Smooth muscle cell (in vitro differentiated cells): ENCODE results near the gene TAS2R41. TPM values are rescaled to one million over a fixed set of nuclear protein-coding genes. Genes with fewer than 3 reads are reported as not detected.

Experiments
- DNase-seq: peaks from one replicate; lab custom pipeline; 2025; ENCODE audit not compliant: unreplicated experiment; lab: John Stamatoyannopoulos, UW
- H2AFZ ChIP-seq: fragments of 200-600 bp; sonication (generic); 2 replicates; pipeline ENCODE4 v1.6.0; 2016; ENCODE audit warnings: antibody characterized with exemption, low read depth, mild to moderate bottlenecking
- H3F3A ChIP-seq: fragments of 200-600 bp; sonication (generic); 2 replicates; pipeline ENCODE4 v1.6.0; 2017; ENCODE audit warnings: antibody characterized with exemption, low read depth
- H3K27ac ChIP-seq: fragments of 200-600 bp; sonication (generic); 2 replicates; pipeline ENCODE4 v1.5.1; 2016; ENCODE audit warnings: low read depth, mild to moderate bottlenecking
- H3K27me3 ChIP-seq: fragments of 200-600 bp; sonication (generic); 2 replicates; pipeline ENCODE4 v1.6.1; 2016; ENCODE audit warnings: low read depth, mild to moderate bottlenecking
- H3K36me3 ChIP-seq: fragments of 200-600 bp; sonication (generic); 2 replicates; pipeline ENCODE4 v1.5.1; 2016; ENCODE audit warnings: low read depth
- H3K4me1 ChIP-seq: fragments of 200-600 bp; sonication (generic); 2 replicates; pipeline ENCODE4 v1.5.1; 2016; ENCODE audit warnings: low read depth
- H3K4me2 ChIP-seq: fragments of 200-600 bp; sonication (generic); 2 replicates; pipeline ENCODE4 v1.6.0; 2016; ENCODE audit warnings: mild to moderate bottlenecking
- H3K4me3 ChIP-seq: fragments of 200-600 bp; sonication (generic); 2 replicates; pipeline ENCODE4 v1.5.1; 2016; ENCODE audit warnings: mild to moderate bottlenecking
- H3K79me2 ChIP-seq: fragments of 200-600 bp; sonication (generic); 2 replicates; pipeline ENCODE4 v1.6.0; 2016; ENCODE audit warnings: low read depth, mild to moderate bottlenecking
- H3K9ac ChIP-seq: fragments of 200-600 bp; sonication (generic); 2 replicates; pipeline ENCODE4 v1.6.0; 2016; ENCODE audit warnings: low read depth
- H3K9me3 ChIP-seq: fragments of 200-600 bp; sonication (generic); replicated peaks from 2 replicates; pipeline ENCODE4 v1.5.1; 2016; ENCODE audit warnings: low read depth
- H4K20me1 ChIP-seq: fragments of 200-600 bp; sonication (generic); 2 replicates; pipeline ENCODE4 v1.6.0; 2016; ENCODE audit warnings: low read depth
- CTCF ChIP-seq: fragments of 200-600 bp; sonication (generic); IDR thresholded peaks from 2 replicates; pipeline ENCODE4 v1.5.1; 2017; ENCODE audit warnings: borderline replicate concordance, mild to moderate bottlenecking, antibody characterized with exemption; ENCODE audit not compliant: insufficient read depth, poor library complexity, severe bottlenecking
- WGBS: methylation state at CpG from one replicate; pipeline ENCODE4 v1.1.7; 2016; ENCODE audit warnings: low lambda C conversion rate; 5-methylcytosine and 5-hydroxymethylcytosine counted together
- polyA plus RNA-seq: library from polyadenylated mRNA; unstranded; fragments of >200 nt; fragmentation: Nextera tagmentation; extraction: Ambion mirVana; gene quantifications from 2 replicates; pipeline ENCODE4 v1.2.1, GENCODE V29; 2016
- total RNA-seq: library from RNA; depleted of rRNA; stranded (reverse); fragments of >200 nt; gene quantifications from 2 replicates; pipeline ENCODE4 v1.2.3, GENCODE V29; 2014

TAS2R41 gene
- total and polyA plus RNA-seq, 2 experiments from 2014 or later: not detected

DNA sequence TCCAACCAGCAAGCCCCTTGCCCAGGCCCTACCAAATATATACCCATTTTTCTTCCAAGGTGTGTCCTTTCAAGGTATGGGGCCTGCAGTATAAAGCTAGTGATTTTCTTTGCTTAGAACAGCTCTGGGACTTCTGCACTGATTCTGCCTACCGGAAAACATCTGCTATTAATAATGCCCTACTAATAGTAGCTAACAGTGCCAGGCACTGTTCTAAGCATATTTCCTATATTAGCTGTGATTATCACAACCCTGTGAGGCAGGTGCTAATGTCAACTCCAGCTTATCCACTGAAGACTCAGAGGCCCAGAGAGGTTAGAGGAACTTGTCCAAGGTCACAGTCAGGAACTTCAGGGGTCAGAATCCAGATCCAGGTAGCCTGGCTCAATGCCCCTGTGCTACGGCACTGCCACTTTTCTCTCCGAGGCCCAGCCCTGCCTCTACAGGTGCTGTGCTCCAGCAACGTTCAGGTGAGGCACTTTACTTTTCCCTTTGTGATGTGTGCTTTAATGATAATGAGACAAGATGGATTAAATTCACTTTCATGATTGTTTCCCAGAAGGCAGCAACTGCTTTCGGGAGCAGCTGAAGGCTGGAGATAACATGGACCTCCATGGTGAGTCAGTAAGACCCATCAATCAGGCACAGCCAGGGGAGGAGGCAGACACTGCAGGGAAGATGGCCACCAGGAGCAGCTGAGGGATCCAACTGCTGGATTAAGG is 26.7 kb downstream of the TAS2R41 start:
- no peak for DNase-seq
- no peak overlapping the region for H2AFZ ChIP-seq

GRCh38 chr7:143504937-143505297 is 27.2 kb downstream of the TAS2R41 start:
- Histone ChIP-seq H3K9me3 (no peaks in the 10 kb centered on the region), H3K4me1 (no peaks in the 10 kb centered on the region), H3K27ac (no peak overlapping the region), H2AFZ (no peak overlapping the region), H3K36me3 (no peaks in the 10 kb centered on the region), H4K20me1 (no peaks in the 10 kb centered on the region), H3K9ac (no peak overlapping the region), H3K27me3 (no peaks in the 10 kb centered on the region), H3K4me3 (no peak overlapping the region), H3K4me2 (no peak overlapping the region), H3F3A (no peaks in the 10 kb centered on the region), H3K79me2 (no peaks in the 10 kb centered on the region)
- no peak for TF ChIP-seq CTCF
- no peak for DNase-seq

More for the DNA sequence above, 26.7 kb downstream of the TAS2R41 start:
- no peaks in the 10 kb centered on the region for H3K36me3 ChIP-seq
- H3K9ac ChIP-seq: no peak overlapping the region
- no peak overlapping the region for H3K4me2 ChIP-seq
- WGBS: 85% methylated on average over 5 of the region's 5 CpGs
- H3K9me3 ChIP-seq: no peaks in the 10 kb centered on the region
- no peaks in the 10 kb centered on the region for H3K79me2 ChIP-seq
- H3K27me3 ChIP-seq: no peaks in the 10 kb centered on the region
- no peaks in the 10 kb centered on the region for H4K20me1 ChIP-seq
- H3K4me1 ChIP-seq: no peaks in the 10 kb centered on the region
- TF ChIP-seq CTCF: no peak
- no peak overlapping the region for H3K4me3 ChIP-seq
- no peaks in the 10 kb centered on the region for H3F3A ChIP-seq
- H3K27ac ChIP-seq: no peak overlapping the region

GRCh38 chr7:143505838-143506237 is 28.2 kb downstream of the TAS2R41 start:
- 93% methylated on average over 2 of the region's 2 CpGs for WGBS
- no peak for TF ChIP-seq CTCF
- no peaks in the 10 kb centered on the region for H3K27me3 ChIP-seq
- H3F3A ChIP-seq: no peaks in the 10 kb centered on the region
- no peaks in the 10 kb centered on the region for H3K79me2 ChIP-seq
- H3K4me3 ChIP-seq: no peak overlapping the region
- H4K20me1 ChIP-seq: no peaks in the 10 kb centered on the region
- H3K36me3 ChIP-seq: no peaks in the 10 kb centered on the region
- H2AFZ ChIP-seq: no peak overlapping the region
- H3K4me2 ChIP-seq: no peak overlapping the region
- no peak overlapping the region for H3K9ac ChIP-seq
- no peaks in the 10 kb centered on the region for H3K4me1 ChIP-seq
- no peak overlapping the region for H3K27ac ChIP-seq
- H3K9me3 ChIP-seq: no peaks in the 10 kb centered on the region
- no peak for DNase-seq

GRCh38 chr7:143507094-143507518 is 29.4 kb downstream of the TAS2R41 start:
- Histone ChIP-seq H3F3A (no peaks in the 10 kb centered on the region), H3K4me2 (no peak overlapping the region), H2AFZ (no peak overlapping the region), H3K9ac (no peak overlapping the region), H3K36me3 (no peaks in the 10 kb centered on the region), H3K27me3 (no peaks in the 10 kb centered on the region), H4K20me1 (no peaks in the 10 kb centered on the region), H3K4me3 (no peak overlapping the region), H3K79me2 (no peaks in the 10 kb centered on the region), H3K4me1 (no peaks in the 10 kb centered on the region), H3K9me3 (no peaks in the 10 kb centered on the region), H3K27ac (no peak overlapping the region)
- WGBS: 61% methylated on average over 3 of the region's 3 CpGs
- DNase-seq: no peak
- TF ChIP-seq CTCF: no peak
